IPS DF 6.9 (cell line): ENCODE results near the gene ASB10.
A peak's percentile ranks its signal among the peaks of the same experiment; 100 is the strongest.

Experiments used
- DNase-seq: peaks from one replicate; pipeline ENCODE4 v3.0.0-alpha.2; 2013; ENCODE audit warnings: low read depth, low spot score
- H3K27ac ChIP-seq: one replicate; pipeline ENCODE4 v1.5.1; 2013; ENCODE audit warnings: low read length, control low read depth
- H3K27me3 ChIP-seq: 2 replicates; pipeline ENCODE4 v1.6.1; 2013; ENCODE audit warnings: mild to moderate bottlenecking, low read length; ENCODE audit not compliant: control insufficient read depth, insufficient read depth
- H3K36me3 ChIP-seq: 2 replicates; pipeline ENCODE4 v1.6.1; 2013; ENCODE audit warnings: low read length; ENCODE audit not compliant: control insufficient read depth, insufficient read depth
- H3K4me1 ChIP-seq: 2 replicates; pipeline ENCODE4 v1.6.1; 2013; ENCODE audit warnings: low read length; ENCODE audit not compliant: control insufficient read depth, insufficient read depth
- H3K4me3 ChIP-seq: 2 replicates; pipeline ENCODE4 v1.5.1; 2013; ENCODE audit warnings: mild to moderate bottlenecking, low read length
- H3K9me3 ChIP-seq: 2 replicates; pipeline ENCODE4 v1.6.1; 2013; ENCODE audit warnings: low read length, inconsistent platforms; ENCODE audit not compliant: control insufficient read depth, insufficient read depth
- WGBS: extraction: QIAGEN DNeasy Blood & Tissue Kit; methylation state at CpG from one replicate; pipeline ENCODE4 v1.1.7; 2013; ENCODE audit warnings: mixed read lengths, missing lambda C conversion rate; ENCODE audit not compliant: insufficient read length, insufficient coverage; 5-methylcytosine and 5-hydroxymethylcytosine counted together

Gene ASB10

DNA sequence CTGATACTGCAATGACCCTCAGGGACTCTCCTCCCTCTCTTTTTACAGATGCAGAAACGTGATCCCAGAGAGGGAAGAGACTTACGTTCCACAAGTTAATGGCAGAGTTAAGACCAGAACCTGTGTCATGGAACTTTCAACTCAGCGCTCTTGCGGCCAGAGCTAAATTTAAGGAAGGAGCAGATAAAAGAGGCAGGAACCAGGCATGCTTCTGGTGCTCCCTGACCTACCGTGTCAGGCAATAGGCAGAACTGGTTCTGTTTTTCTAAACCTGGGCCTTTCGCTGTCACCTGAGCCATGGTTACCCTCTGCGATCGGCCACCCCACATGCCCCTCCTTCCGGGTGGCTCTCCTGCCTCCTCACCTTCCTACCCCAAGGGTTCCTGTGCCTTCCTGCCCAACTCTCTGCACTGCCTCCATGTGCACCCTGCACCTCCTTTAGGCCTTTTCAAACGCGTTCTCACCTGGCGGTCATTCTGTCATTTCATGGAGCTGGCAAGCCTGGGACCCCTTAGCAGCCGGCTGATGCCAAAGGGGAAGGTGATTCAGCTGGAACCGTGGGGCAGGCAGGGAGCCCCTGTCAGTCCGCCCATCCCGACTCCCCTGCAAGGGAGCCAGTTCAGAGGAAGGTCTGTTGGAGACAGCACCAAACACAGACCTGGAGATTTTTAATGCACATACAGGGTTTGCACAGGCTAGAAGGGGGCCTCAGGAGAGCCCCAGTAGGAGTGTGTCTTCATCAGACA, 11.8 kb downstream of the ASB10 start:
- Histone ChIP-seq H3K36me3 (no peaks in the 10 kb centered on the region), H3K27me3 (peaks cover 4% of the 10 kb centered on the region; the same call in 1 of the 2 replicates), H3K27ac (no peak overlapping the region), H3K4me1 (peaks cover 5% of the 10 kb centered on the region), H3K4me3 (no peak overlapping the region), H3K9me3 (no peaks in the 10 kb centered on the region)
- WGBS, result no CpG with 5 or more reads among the region's 16 CpGs
- DNase-seq, result no peak

DNA sequence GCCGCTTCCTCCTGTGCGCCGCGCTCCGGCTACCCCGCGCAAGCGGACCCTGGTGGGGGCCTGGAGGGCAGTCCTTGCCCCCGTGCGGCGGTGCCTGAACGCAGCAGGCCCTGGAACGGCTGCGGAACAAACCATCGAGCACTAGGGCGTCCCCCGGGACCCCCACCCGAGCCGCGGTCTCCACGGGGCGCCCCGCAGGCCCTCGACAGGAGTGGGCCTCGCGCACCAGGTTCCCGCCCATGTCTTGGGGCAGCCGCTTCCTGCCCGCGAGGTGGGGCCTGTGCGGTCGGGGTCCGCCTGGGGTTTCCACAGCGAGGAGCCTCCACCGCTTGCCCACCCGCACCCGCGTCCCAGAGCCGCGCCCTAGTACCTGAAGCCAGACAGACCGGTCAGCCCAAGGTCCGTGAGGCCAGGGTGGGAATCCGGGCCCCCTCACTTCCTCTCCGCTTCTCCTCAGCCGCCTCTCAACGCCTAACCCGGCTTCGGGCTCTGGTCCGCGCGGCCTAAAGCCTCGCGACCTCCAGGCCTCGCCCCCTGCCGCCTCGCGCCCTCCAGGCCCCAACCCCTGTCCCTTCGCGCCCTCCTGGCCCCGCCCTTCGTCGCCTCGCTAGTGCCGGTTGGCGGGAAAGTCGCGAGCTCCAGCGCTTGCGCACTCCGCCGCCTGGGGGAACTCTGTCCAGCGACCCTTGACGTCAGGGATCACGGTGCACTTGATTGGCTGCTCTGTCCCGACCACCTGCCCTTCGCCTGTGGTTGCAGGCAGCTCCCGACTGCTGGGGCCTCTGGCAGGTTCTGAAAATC, 12.6 kb downstream of the ASB10 start:
- Histone ChIP-seq H3K36me3 (no peaks in the 10 kb centered on the region), H3K9me3 (no peaks in the 10 kb centered on the region), H3K4me1 (peaks cover 5% of the 10 kb centered on the region), H3K27ac (no peak overlapping the region), H3K27me3 (peaks cover 9% of the 10 kb centered on the region), H3K4me3 (no peak overlapping the region)
- WGBS, result no CpG with 5 or more reads among the region's 77 CpGs
- no peak for DNase-seq

DNA sequence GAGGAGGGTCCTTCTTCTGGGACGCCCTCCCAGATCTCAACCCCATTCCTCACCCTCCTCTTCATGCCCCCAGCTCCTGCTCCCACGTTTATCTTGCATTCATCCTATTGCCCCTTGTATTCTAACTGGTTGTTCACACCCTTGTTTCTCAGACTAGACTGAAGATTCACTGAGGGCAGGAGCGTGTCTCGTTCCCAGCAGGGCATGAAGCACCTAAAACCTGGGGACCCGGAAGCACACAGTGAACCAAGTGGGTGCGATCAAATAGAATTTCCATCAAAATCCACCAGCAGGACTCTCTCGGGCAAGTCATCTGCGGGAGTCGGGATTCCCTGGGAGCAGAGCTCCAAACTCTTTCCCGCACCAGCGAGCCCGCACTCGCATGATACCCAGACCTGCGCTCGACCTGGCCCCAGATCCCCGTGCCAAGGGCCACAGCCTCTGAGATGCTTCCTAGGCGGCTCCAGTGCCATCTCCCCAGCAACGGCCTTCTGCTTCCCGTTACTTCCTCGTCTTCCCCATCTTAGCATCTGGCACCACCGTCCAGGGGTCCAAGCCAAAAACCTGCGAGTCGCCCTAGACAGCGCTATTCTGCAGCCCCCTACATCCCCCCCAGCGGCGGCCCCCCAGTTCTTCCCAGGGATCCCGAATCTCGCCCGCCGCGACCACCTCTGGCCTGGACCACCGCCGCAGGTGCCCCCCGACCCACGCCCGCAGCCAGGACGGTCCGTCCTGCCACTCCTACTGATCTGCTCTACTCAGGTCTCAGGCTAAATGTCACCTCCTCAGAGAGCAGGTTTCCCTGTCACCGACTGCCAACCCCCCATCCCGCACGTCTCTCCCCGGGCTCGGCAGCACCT, 13.4 kb downstream of the ASB10 start:
- no peak overlapping the region for H3K4me3 ChIP-seq
- H3K27me3 ChIP-seq, result peaks cover 18% of the 10 kb centered on the region
- no peak overlapping the region for H3K27ac ChIP-seq
- H3K4me1 ChIP-seq, result peaks cover 5% of the 10 kb centered on the region
- no CpG with 5 or more reads among the region's 43 CpGs for WGBS
- DNase-seq, result no peak
- no peaks in the 10 kb centered on the region for H3K9me3 ChIP-seq
- no peaks in the 10 kb centered on the region for H3K36me3 ChIP-seq

DNA sequence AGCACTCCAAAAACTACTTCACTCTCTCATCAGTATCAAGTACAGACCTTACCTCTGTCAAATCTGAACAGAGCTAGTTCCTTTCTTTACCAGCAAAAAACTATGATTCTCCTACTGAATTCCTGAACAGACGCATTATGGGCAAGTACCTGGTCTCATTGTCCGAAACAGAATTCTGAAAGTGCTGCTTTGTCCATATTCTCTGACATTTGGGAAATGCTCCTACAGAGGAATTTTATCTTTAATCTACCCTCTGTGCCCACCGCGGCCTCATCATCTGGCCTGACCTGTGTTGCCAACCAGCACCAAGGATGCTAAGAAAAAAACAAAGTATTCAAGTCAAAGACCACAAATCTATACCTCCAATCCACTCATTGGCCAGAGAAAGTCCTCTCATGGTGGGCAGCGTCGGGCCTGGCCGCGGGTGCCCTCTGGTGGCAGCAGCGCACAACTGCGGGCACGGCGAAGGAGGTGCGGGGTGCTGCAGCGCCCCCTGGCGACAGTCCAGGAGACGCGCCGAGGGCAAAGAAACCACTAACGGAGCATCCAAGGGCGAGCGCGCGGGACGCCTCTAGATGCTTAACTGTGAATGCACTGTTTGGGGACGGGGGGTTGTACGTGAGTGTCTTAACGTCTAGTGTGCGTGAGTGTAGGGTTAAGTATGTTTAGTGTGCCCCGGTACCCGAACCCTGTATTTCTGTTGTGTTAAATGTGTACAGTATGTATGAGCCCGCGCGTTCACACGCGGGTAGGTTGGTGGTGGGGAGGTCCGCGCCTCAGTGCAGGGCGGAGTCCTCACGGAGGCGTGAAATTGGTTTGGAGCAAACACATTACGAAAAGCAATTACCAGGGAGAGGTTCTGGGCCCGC, 14.5 kb downstream of the ASB10 start:
- H3K4me1 ChIP-seq, result peaks cover 5% of the 10 kb centered on the region
- WGBS, result no CpG with 5 or more reads among the region's 42 CpGs
- no peak for DNase-seq
- H3K4me3 ChIP-seq, result no peak overlapping the region
- H3K27ac ChIP-seq, result no peak overlapping the region
- H3K9me3 ChIP-seq, result no peaks in the 10 kb centered on the region
- H3K36me3 ChIP-seq, result no peaks in the 10 kb centered on the region
- H3K27me3 ChIP-seq, result peaks cover 20% of the 10 kb centered on the region

DNA sequence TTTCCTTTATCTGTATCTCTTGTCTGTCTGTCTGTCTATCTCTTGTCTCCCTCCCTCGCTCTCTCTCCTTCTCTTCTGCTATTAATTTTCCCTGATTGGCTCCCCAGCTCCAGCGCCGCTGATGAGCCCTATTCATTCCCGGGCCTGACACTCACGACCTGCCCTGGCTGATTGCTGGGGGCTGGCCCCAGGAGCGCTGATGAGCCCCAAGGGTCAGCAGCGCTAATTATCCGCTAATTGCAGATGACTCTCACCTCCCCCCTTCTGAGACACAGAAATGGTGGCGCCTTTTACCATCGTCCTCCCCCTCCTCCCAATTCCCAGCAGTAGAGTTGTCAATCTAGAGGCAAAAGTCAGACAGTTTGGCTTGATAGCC, 18.3 kb downstream of the ASB10 start:
- Histone ChIP-seq H3K36me3 (no peaks in the 10 kb centered on the region), H3K4me3 (no peak overlapping the region), H3K27ac (no peak overlapping the region), H3K9me3 (no peaks in the 10 kb centered on the region), H3K27me3 (peaks cover 48% of the 10 kb centered on the region), H3K4me1 (no peaks in the 10 kb centered on the region)
- no peak for DNase-seq
- WGBS, result no CpG with 5 or more reads among the region's 10 CpGs

DNA sequence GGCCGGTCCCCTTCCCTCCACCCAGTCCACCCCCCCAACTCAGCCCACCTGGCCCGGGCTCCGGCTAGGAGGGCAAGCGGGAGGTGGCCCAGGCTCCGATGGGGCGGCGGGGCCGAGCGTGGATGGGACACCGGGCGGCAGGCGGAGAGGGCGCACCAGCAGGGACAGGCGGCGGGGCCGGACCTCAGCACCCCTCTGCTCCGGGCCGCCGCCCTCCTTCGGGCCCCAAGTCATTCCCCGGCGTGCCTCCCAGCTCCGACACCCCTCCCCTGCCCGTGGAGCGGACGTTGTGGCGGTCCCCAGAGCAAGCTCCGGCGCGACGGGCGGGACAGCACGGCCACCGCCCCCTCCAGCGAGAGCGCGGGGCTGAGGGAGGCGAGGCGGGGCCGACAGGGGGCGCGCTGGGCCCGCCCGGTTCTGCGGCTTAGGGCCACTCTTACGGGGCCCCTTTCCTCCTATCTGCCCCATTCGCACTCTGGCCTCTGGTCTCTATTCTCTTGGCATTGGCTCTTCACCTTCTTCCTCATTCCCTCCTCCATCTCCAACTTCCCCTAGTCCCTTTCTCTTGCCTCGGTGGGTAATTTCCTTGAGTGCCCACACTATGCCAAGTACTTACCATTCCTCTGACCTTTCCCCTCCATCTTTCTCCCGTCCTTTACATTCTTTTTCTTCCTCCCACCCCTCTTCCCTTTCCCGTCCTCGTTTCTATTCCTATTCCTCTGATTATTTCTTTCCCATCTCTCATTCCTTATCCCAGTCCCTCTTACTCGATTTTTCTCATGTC, 18.9 kb downstream of the ASB10 start:
- Histone ChIP-seq H3K9me3 (no peaks in the 10 kb centered on the region), H3K4me1 (no peaks in the 10 kb centered on the region), H3K4me3 (peak overlapping the region; percentile 66; the same call in 1 of the 2 replicates), H3K27me3 (peaks cover 46% of the 10 kb centered on the region), H3K36me3 (no peaks in the 10 kb centered on the region), H3K27ac (no peak overlapping the region)
- no peak for DNase-seq
- WGBS, result 100% methylated on average over 3 of the region's 52 CpGs

DNA sequence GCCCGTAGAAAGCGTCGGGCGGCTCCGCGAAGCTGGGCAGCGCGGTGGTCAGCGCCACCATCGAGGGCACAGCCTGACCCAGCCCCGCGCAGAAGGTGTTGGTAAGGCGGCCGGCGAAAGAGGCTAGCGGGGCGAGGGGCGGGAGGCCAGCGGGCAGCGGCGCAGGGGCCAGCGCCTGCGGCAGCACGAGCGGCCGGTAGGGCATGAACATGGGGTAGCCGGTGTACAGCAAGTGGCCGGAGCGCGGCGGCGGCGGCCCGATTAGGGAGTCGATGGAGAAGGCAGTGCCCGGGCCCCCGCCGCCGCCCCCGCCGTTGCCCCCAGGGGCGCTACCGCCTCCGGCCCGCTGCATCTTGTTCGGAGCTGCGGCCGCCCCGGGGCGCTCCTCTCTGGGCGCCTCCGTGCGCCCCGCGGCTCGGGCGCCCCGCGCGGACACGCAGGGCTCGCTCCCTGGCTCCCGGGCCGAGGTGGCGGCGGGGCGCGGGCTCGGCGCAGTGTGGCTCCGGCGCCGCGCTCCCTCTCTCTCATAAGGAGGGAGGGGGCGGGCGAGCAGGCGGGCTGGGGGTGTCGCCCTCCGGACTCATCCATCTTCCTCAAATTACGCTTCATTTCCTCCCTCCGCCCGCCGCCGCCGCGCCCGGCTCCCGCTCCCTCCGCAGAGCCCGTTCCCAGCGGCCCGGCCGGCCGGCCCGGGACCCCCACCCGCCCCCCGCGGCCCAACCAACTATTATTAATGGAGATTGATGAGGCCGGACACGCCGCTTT, 19.7 kb downstream of the ASB10 start, which contains the start of gene GBX1:
GBX1 (minus strand) TSS at position 498 of the 765 bp plus-strand sequence; CDS start at position 352, 146 bp downstream.
- no peaks in the 10 kb centered on the region for H3K4me1 ChIP-seq
- no peaks in the 10 kb centered on the region for H3K9me3 ChIP-seq
- H3K27ac ChIP-seq, result no peak within 1 kb of the TSS
- peak within 1 kb of the TSS; percentile 66 for H3K4me3 ChIP-seq
- DNase-seq, result no peak
- H3K27me3 ChIP-seq, result peaks cover 45% of the 10 kb centered on the region
- no CpG with 5 or more reads among the region's 101 CpGs for WGBS
- H3K36me3 ChIP-seq, result no peaks in the 10 kb centered on the region

DNA sequence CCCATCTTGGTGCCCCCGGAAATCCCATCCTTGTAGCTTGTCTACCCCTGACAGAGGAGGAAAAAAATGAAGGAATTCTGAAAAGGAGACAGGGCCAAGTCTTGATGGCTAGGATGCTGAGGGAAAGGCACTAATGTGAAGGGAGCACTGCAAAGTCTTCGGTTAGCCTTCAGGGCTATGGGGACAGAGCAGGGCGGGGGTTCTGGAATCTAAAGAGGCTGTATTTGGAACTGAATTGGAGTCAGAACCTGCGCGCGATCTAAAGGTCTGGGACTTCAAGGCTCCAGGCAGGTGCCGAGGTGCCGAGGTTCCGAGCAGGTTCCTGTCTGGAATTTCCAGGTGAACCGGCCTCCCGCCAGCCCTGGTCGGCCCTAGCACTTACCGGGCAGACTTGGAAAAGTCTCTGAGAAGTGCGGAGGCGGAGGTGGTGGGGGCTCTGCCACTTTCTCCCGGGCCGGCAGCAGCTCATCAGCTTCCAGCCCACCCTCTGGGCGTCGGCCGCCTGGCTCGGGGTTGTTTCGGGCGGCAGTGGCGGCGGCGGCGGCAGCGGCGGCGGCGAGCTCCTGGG, 20.3 kb downstream of the ASB10 start:
- H3K36me3 ChIP-seq, result no peaks in the 10 kb centered on the region
- H3K27me3 ChIP-seq, result peaks cover 45% of the 10 kb centered on the region
- no peaks in the 10 kb centered on the region for H3K4me1 ChIP-seq
- H3K4me3 ChIP-seq, result peak overlapping the region; percentile 66
- DNase-seq, result no peak
- WGBS, result no CpG with 5 or more reads among the region's 31 CpGs
- no peak overlapping the region for H3K27ac ChIP-seq
- no peaks in the 10 kb centered on the region for H3K9me3 ChIP-seq
